ENCODE data around the gene CBY3.
"Not testable (repeated sequence)": the region's sequence is repeated elsewhere in the genome, so short reads cannot be mapped to it uniquely, and the experiment has no call there.

The CBY3 gene

GRCh38 chr5:179649166-179649703 is 31.6 kb downstream of the CBY3 start:
- not testable (repeated sequence) for H3K9ac ChIP-seq (ENCODE audit: low read length); H2AFZ ChIP-seq (ENCODE audit: low read depth, low read length); H3K4me3 ChIP-seq (ENCODE audit: low read length); H3K4me2 ChIP-seq (ENCODE audit: low read length); H3K9me3 ChIP-seq (ENCODE audit: insufficient read depth, low read length); H3K27ac ChIP-seq (ENCODE audit: low read length); H4K20me1 ChIP-seq (ENCODE audit: insufficient read depth, low read length); H3K27me3 ChIP-seq (ENCODE audit: low read depth, low read length); H3K79me2 ChIP-seq (ENCODE audit: low read length); H3K4me1 ChIP-seq (ENCODE audit: low read length); H3K36me3 ChIP-seq (replicated peaks; ENCODE audit: low read depth, low read length)

GRCh38 chr5:179648410-179648809 is 32.4 kb downstream of the CBY3 start:
- Histone ChIP-seq H3K4me3 (ENCODE audit: low read length) (no peak overlapping the region), H3K27me3 (ENCODE audit: low read depth, low read length) (no peaks in the 10 kb centered on the region), H3K36me3 (replicated peaks; ENCODE audit: low read depth, low read length) (no peaks in the 10 kb centered on the region), H4K20me1 (ENCODE audit: insufficient read depth, low read length) (no peaks in the 10 kb centered on the region), H3K4me1 (ENCODE audit: low read length) (no peaks in the 10 kb centered on the region), H3K4me2 (ENCODE audit: low read length) (no peak overlapping the region), H3K9me3 (ENCODE audit: insufficient read depth, low read length) (no peaks in the 10 kb centered on the region), H3K9ac (ENCODE audit: low read length) (no peak overlapping the region), H3K79me2 (ENCODE audit: low read length) (no peaks in the 10 kb centered on the region), H3K27ac (ENCODE audit: low read length) (no peak overlapping the region), H2AFZ (ENCODE audit: low read depth, low read length) (no peak overlapping the region)
- TF ChIP-seq EZH2phosphoT487 (IDR thresholded peaks at IDR 0.05; ENCODE audit: low read depth) (no peak), CTCF (IDR thresholded peaks at IDR 0.05; ENCODE audit: low read depth, low read length) (no peak)

GRCh38 chr5:179644766-179645165 is 36.1 kb downstream of the CBY3 start:
- H3K4me1 ChIP-seq (ENCODE audit: low read length); H3K4me3 ChIP-seq (ENCODE audit: low read length); H3K9ac ChIP-seq (ENCODE audit: low read length); H3K9me3 ChIP-seq (ENCODE audit: insufficient read depth, low read length); H3K36me3 ChIP-seq (replicated peaks; ENCODE audit: low read depth, low read length); H2AFZ ChIP-seq (ENCODE audit: low read depth, low read length); H3K27me3 ChIP-seq (ENCODE audit: low read depth, low read length); H3K79me2 ChIP-seq (ENCODE audit: low read length); H4K20me1 ChIP-seq (ENCODE audit: insufficient read depth, low read length); H3K27ac ChIP-seq (ENCODE audit: low read length); H3K4me2 ChIP-seq (ENCODE audit: low read length): not testable (repeated sequence)

GRCh38 chr5:179643141-179643920 is 37.5 kb downstream of the CBY3 start:
- H3K4me3 ChIP-seq (ENCODE audit: low read length); H3K9ac ChIP-seq (ENCODE audit: low read length); H3K36me3 ChIP-seq (replicated peaks; ENCODE audit: low read depth, low read length); H3K4me2 ChIP-seq (ENCODE audit: low read length); H2AFZ ChIP-seq (ENCODE audit: low read depth, low read length); H4K20me1 ChIP-seq (ENCODE audit: insufficient read depth, low read length); H3K79me2 ChIP-seq (ENCODE audit: low read length); H3K27ac ChIP-seq (ENCODE audit: low read length); H3K4me1 ChIP-seq (ENCODE audit: low read length); H3K9me3 ChIP-seq (ENCODE audit: insufficient read depth, low read length); H3K27me3 ChIP-seq (ENCODE audit: low read depth, low read length): not testable (repeated sequence)

GRCh38 chr5:179642626-179643025 is 38.2 kb downstream of the CBY3 start:
- H3K4me2 ChIP-seq (ENCODE audit: low read length); H3K36me3 ChIP-seq (replicated peaks; ENCODE audit: low read depth, low read length); H3K27me3 ChIP-seq (ENCODE audit: low read depth, low read length); H3K4me1 ChIP-seq (ENCODE audit: low read length); H3K79me2 ChIP-seq (ENCODE audit: low read length); H4K20me1 ChIP-seq (ENCODE audit: insufficient read depth, low read length); H3K27ac ChIP-seq (ENCODE audit: low read length); H3K9ac ChIP-seq (ENCODE audit: low read length); H3K4me3 ChIP-seq (ENCODE audit: low read length); H3K9me3 ChIP-seq (ENCODE audit: insufficient read depth, low read length); H2AFZ ChIP-seq (ENCODE audit: low read depth, low read length): not testable (repeated sequence)

- H3K27me3 ChIP-seq (ENCODE audit: low read depth, low read length); H3K36me3 ChIP-seq (replicated peaks; ENCODE audit: low read depth, low read length); H3K79me2 ChIP-seq (ENCODE audit: low read length); H3K4me2 ChIP-seq (ENCODE audit: low read length); H3K9ac ChIP-seq (ENCODE audit: low read length); H3K27ac ChIP-seq (ENCODE audit: low read length); H4K20me1 ChIP-seq (ENCODE audit: insufficient read depth, low read length); H3K4me1 ChIP-seq (ENCODE audit: low read length); H3K4me3 ChIP-seq (ENCODE audit: low read length); H2AFZ ChIP-seq (ENCODE audit: low read depth, low read length); H3K9me3 ChIP-seq (ENCODE audit: insufficient read depth, low read length): not testable (repeated sequence)
Observed at GRCh38 chr5:179641745-179642144, 39.1 kb downstream of the CBY3 start.

- not testable (repeated sequence) for H3K4me2 ChIP-seq (ENCODE audit: low read length); H3K9me3 ChIP-seq (ENCODE audit: insufficient read depth, low read length); H3K27ac ChIP-seq (ENCODE audit: low read length); H3K4me1 ChIP-seq (ENCODE audit: low read length); H3K4me3 ChIP-seq (ENCODE audit: low read length); H3K79me2 ChIP-seq (ENCODE audit: low read length); H3K9ac ChIP-seq (ENCODE audit: low read length); H2AFZ ChIP-seq (ENCODE audit: low read depth, low read length); H3K36me3 ChIP-seq (replicated peaks; ENCODE audit: low read depth, low read length); H4K20me1 ChIP-seq (ENCODE audit: insufficient read depth, low read length); H3K27me3 ChIP-seq (ENCODE audit: low read depth, low read length)
Observed at GRCh38 chr5:179639296-179639695, 41.5 kb downstream of the CBY3 start.

GRCh38 chr5:179634370-179635172 is 46.3 kb downstream of the CBY3 start:
- not testable (repeated sequence) for H3K27me3 ChIP-seq (ENCODE audit: low read depth, low read length); H3K9me3 ChIP-seq (ENCODE audit: insufficient read depth, low read length); H3K4me3 ChIP-seq (ENCODE audit: low read length); H3K4me2 ChIP-seq (ENCODE audit: low read length); H4K20me1 ChIP-seq (ENCODE audit: insufficient read depth, low read length); H3K27ac ChIP-seq (ENCODE audit: low read length); H3K4me1 ChIP-seq (ENCODE audit: low read length); H3K36me3 ChIP-seq (replicated peaks; ENCODE audit: low read depth, low read length); H3K9ac ChIP-seq (ENCODE audit: low read length); H2AFZ ChIP-seq (ENCODE audit: low read depth, low read length); H3K79me2 ChIP-seq (ENCODE audit: low read length)
